Measurements from ENCODE around the gene FIG4.
"Not testable (repeated sequence)": the region's sequence is repeated elsewhere in the genome, so short reads cannot be mapped to it uniquely, and the experiment has no call there.

The FIG4 gene

GRCh38 chr6:109760208-109760607 lies 69.1 kb downstream of the FIG4 start:
- DNase-seq (ENCODE audit: low read depth in 2 of 2): no peak

GRCh38 chr6:109762166-109762565 lies 71.1 kb downstream of the FIG4 start:
- DNase-seq (ENCODE audit: low read depth in 2 of 2): no peak

GRCh38 chr6:109762769-109763441 lies 71.8 kb downstream of the FIG4 start:
- DNase-seq (ENCODE audit: low read depth in 2 of 2): no peak

- DNase-seq (ENCODE audit: low read depth in 2 of 2): no peak
Observed at GRCh38 chr6:109766167-109766566, 75.1 kb downstream of the FIG4 start.

GRCh38 chr6:109767961-109768360 lies 76.9 kb downstream of the FIG4 start:
- DNase-seq (ENCODE audit: low read depth in 2 of 2): no peak

GRCh38 chr6:109768485-109768884 lies 77.4 kb downstream of the FIG4 start:
- no peak for DNase-seq (ENCODE audit: low read depth in 2 of 2)

- DNase-seq (ENCODE audit: low read depth in 2 of 2): no peak
Observed at GRCh38 chr6:109769213-109769612, 78.1 kb downstream of the FIG4 start.

GRCh38 chr6:109770047-109770446 lies 79.0 kb downstream of the FIG4 start:
- DNase-seq (ENCODE audit: low read depth in 2 of 2): no peak

GRCh38 chr6:109770779-109771178 lies 79.7 kb downstream of the FIG4 start:
- no peak for DNase-seq (ENCODE audit: low read depth in 2 of 2)

GRCh38 chr6:109771939-109772755 lies 81.1 kb downstream of the FIG4 start:
- not testable (repeated sequence) for DNase-seq (ENCODE audit: low read depth in 2 of 2)

- no peak for DNase-seq (ENCODE audit: low read depth in 2 of 2)
Observed at GRCh38 chr6:109772883-109773431, 81.9 kb downstream of the FIG4 start.

- DNase-seq (ENCODE audit: low read depth in 2 of 2): no peak
Observed at GRCh38 chr6:109781001-109781400, 89.9 kb downstream of the FIG4 start.

- DNase-seq (ENCODE audit: low read depth in 2 of 2): no peak
Observed at GRCh38 chr6:109782491-109782999, 91.4 kb downstream of the FIG4 start.

- DNase-seq (ENCODE audit: low read depth in 2 of 2): no peak
Observed at GRCh38 chr6:109783250-109783986, 92.3 kb downstream of the FIG4 start.

- no peak for DNase-seq (ENCODE audit: low read depth in 2 of 2)
Observed at GRCh38 chr6:109787312-109787711, 96.2 kb downstream of the FIG4 start.

GRCh38 chr6:109788687-109789086 lies 97.6 kb downstream of the FIG4 start:
- no peak for DNase-seq (ENCODE audit: low read depth in 2 of 2)

- no peak for DNase-seq (ENCODE audit: low read depth in 2 of 2)
Observed at GRCh38 chr6:109790131-109790530, 99.0 kb downstream of the FIG4 start.

GRCh38 chr6:109791301-109791700 lies 100.2 kb downstream of the FIG4 start:
- no peak for DNase-seq (ENCODE audit: low read depth in 2 of 2)

- DNase-seq (ENCODE audit: low read depth in 2 of 2): no peak
Observed at GRCh38 chr6:109793021-109793420, 101.9 kb downstream of the FIG4 start.

- no peak for DNase-seq (ENCODE audit: low read depth in 2 of 2)
Observed at GRCh38 chr6:109793792-109794191, 102.7 kb downstream of the FIG4 start.

- no peak for DNase-seq (ENCODE audit: low read depth in 2 of 2)
Observed at GRCh38 chr6:109794201-109794923, 103.3 kb downstream of the FIG4 start.

Data from stimulated activated CD8-positive, alpha-beta memory T cell treated with anti-CD3 and anti-CD28 coated beads, Interleukin-7, amount 100 ng/mL, for 1 hour (primary cell).